ENCODE data around the gene ZNF335.

- TF ChIP-seq, protein P1, sequence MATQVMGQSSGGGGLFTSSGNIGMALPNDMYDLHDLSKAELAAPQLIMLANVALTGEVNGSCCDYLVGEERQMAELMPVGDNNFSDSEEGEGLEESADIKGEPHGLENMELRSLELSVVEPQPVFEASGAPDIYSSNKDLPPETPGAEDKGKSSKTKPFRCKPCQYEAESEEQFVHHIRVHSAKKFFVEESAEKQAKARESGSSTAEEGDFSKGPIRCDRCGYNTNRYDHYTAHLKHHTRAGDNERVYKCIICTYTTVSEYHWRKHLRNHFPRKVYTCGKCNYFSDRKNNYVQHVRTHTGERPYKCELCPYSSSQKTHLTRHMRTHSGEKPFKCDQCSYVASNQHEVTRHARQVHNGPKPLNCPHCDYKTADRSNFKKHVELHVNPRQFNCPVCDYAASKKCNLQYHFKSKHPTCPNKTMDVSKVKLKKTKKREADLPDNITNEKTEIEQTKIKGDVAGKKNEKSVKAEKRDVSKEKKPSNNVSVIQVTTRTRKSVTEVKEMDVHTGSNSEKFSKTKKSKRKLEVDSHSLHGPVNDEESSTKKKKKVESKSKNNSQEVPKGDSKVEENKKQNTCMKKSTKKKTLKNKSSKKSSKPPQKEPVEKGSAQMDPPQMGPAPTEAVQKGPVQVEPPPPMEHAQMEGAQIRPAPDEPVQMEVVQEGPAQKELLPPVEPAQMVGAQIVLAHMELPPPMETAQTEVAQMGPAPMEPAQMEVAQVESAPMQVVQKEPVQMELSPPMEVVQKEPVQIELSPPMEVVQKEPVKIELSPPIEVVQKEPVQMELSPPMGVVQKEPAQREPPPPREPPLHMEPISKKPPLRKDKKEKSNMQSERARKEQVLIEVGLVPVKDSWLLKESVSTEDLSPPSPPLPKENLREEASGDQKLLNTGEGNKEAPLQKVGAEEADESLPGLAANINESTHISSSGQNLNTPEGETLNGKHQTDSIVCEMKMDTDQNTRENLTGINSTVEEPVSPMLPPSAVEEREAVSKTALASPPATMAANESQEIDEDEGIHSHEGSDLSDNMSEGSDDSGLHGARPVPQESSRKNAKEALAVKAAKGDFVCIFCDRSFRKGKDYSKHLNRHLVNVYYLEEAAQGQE (IDR thresholded peaks at IDR 0.05; ENCODE audit: insufficient replicate concordance, low read depth) = no peak
- TF ChIP-seq POLR2AphosphoS5 (IDR thresholded peaks at IDR 0.05; ENCODE audit: low read depth) (no peak), CTCF (IDR thresholded peaks at IDR 0.05; ENCODE audit: insufficient read depth, low read length) (no peak)
These were observed 8.0 kb downstream of the ZNF335 start for GRCh38 chr20:45964006-45964400.
